K562 (cell line): Measurements from ENCODE around the gene VWA7. TPM values are rescaled to one million over a fixed set of nuclear protein-coding genes. Genes with fewer than 3 reads are reported as not detected.
"Not testable (repeated sequence)": the region's sequence is repeated elsewhere in the genome, so short reads cannot be mapped to it uniquely, and the experiment has no call there.

Source experiments
- ATAC-seq: fragments of 200-7000 bp; cut with Tn5 transposase; 3 replicates; pipeline ENCODE4 v1.9.1; 2020; ENCODE audit warnings: moderate library complexity
- BruUV-seq: library from RNA; stranded (reverse); fragments of 400-500 nt; replicated peaks from 2 replicates; lab custom pipeline; 2021; lab: Mats Ljungman, UMichigan
- CTCF ChIA-PET: fragments of 300-600 bp; formaldehyde crosslinking; extraction: SDS; loops from one replicate; lab custom pipeline; 2021; ENCODE audit warnings: low intra/inter-chr PET ratio; lab: Yijun Ruan, JAX
- POLR2A ChIA-PET: fragments of 300-600, 350-650 bp; sonication (Branson Sonifier 250); formaldehyde crosslinking; extraction: SDS; loops from one replicate; lab custom pipeline; 2021; ENCODE audit warnings: antibody characterized with exemption, inconsistent platforms; lab: Yijun Ruan, JAX
- DNase-seq, 4 experiments: peaks; one replicate each; pipeline versions ENCODE4 v3.0.0 to v3.0.0-alpha.2; 2011 to 2018; ENCODE audit warnings: low spot score in 3 of 4, mixed read lengths in 3 of 4; ENCODE audit errors: extremely low read depth in 1 of 4
- FAIRE-seq: peaks from 2 replicates; lab custom pipeline; 2011; peaks lifted over from hg19 to GRCh38; lab: Jason Lieb, UNC
- H2AFZ ChIP-seq: 2 replicates; pipeline ENCODE4 v1.6.0; 2011; ENCODE audit warnings: low read depth, low read length, control low read depth, inconsistent platforms
- H3K27ac ChIP-seq: fragments of 200-600 bp; 3 replicates; pipeline ENCODE4 v1.8.0; 2011; ENCODE audit warnings: low read depth, mild to moderate bottlenecking, control low read depth, inconsistent platforms, low read length, moderate library complexity, mixed read lengths; ENCODE audit errors: extremely low read depth
- H3K27me3 ChIP-seq, 2 experiments: fragments of 300-600 bp in 1 of 2; 2 replicates in 1 of 2; 3 replicates in 1 of 2; pipeline versions ENCODE4 v1.6.0 to v1.8.0; 2011; ENCODE audit warnings: inconsistent platforms in 2 of 2, low read length in 2 of 2, mild to moderate bottlenecking in 1 of 2, mixed read lengths in 1 of 2, moderate library complexity in 1 of 2; ENCODE audit not compliant: control insufficient read depth in 2 of 2, insufficient read depth in 2 of 2
- H3K36me3 ChIP-seq: fragments of 300-600 bp; 3 replicates; pipeline ENCODE4 v1.8.0; 2011; ENCODE audit warnings: mild to moderate bottlenecking, low read length, inconsistent platforms; ENCODE audit not compliant: control insufficient read depth, insufficient read depth
- H3K4me1 ChIP-seq, 2 experiments: fragments of 200-600 bp in 1 of 2; replicated peaks in 1 of 2; 2 replicates in 1 of 2; 3 replicates in 1 of 2; pipeline versions ENCODE4 v1.5.1 to v1.8.0; 2011; ENCODE audit warnings: inconsistent platforms in 2 of 2, low read length in 2 of 2, mild to moderate bottlenecking in 1 of 2, mixed read lengths in 1 of 2, moderate library complexity in 1 of 2; ENCODE audit not compliant: control insufficient read depth in 2 of 2, insufficient read depth in 2 of 2
- H3K4me2 ChIP-seq: 2 replicates; pipeline ENCODE4 v1.6.1; 2011; ENCODE audit warnings: low read length, control low read depth, inconsistent platforms, mixed read lengths; ENCODE audit not compliant: insufficient read depth
- H3K4me3 ChIP-seq: fragments of 200-600 bp; sonication (generic), shearing (Covaris generic); 2 replicates; pipeline ENCODE4 v1.5.1; 2016; ENCODE audit warnings: control low read depth, inconsistent platforms
- H3K79me2 ChIP-seq: fragments of 200-600 bp; 3 replicates; pipeline ENCODE4 v1.8.0; 2011; ENCODE audit warnings: low read length, inconsistent platforms; ENCODE audit not compliant: control insufficient read depth, insufficient read depth
- H3K9ac ChIP-seq, 2 experiments: 2 replicates each; pipeline versions ENCODE4 v1.6.0 to v1.6.1; 2011; ENCODE audit warnings: low read depth in 2 of 2, low read length in 2 of 2, control low read depth in 1 of 2, inconsistent platforms in 1 of 2, mild to moderate bottlenecking in 1 of 2, mixed read lengths in 1 of 2; ENCODE audit not compliant: insufficient read depth in 1 of 2
- H3K9me1 ChIP-seq: one replicate; pipeline ENCODE4 v1.6.0; 2011; ENCODE audit warnings: inconsistent platforms, mild to moderate bottlenecking, low read length, moderate library complexity; ENCODE audit not compliant: control insufficient read depth, insufficient read depth
- H3K9me3 ChIP-seq: replicated peaks from 2 replicates; pipeline ENCODE4 v1.5.1; 2011; ENCODE audit warnings: low read depth, low read length, inconsistent platforms; ENCODE audit not compliant: control insufficient read depth, insufficient read depth
- H4K20me1 ChIP-seq: replicated peaks from 2 replicates; pipeline ENCODE4 v1.6.1; 2011; ENCODE audit warnings: low read length, inconsistent platforms, mixed read lengths; ENCODE audit not compliant: control insufficient read depth, insufficient read depth
- ELF4 ChIP-seq: fragments of 450-650 bp; formaldehyde crosslinking; IDR thresholded peaks from 2 replicates; pipeline ENCODE4 v1.4.0; 2022; ENCODE audit warnings: missing genetic modification characterization
- HDAC1 ChIP-seq, 2 experiments: fragments of 450-650 bp; IDR thresholded peaks; 2 replicates each; pipeline ENCODE4 v1.6.1; 2016 to 2017; ENCODE audit warnings: inconsistent platforms in 1 of 2, mild to moderate bottlenecking in 1 of 2, moderate library complexity in 1 of 2
- HEY1 ChIP-seq: fragments of 250-450 bp; sonication (Bioruptor Pico); IDR thresholded peaks from 2 replicates; pipeline ENCODE4 v1.5.0; 2020; ENCODE audit warnings: mild to moderate bottlenecking, moderate library complexity, borderline replicate concordance
- JUNB ChIP-seq: fragments of 450-650 bp; formaldehyde crosslinking; conservative IDR thresholded peaks from 2 replicates; pipeline ENCODE4 v1.4.0; 2020; ENCODE audit warnings: mild to moderate bottlenecking
- OTX1 ChIP-seq: fragments of 450-650 bp; formaldehyde crosslinking; IDR thresholded peaks from 2 replicates; pipeline ENCODE4 v1.4.0; 2022; ENCODE audit warnings: mild to moderate bottlenecking
- PML ChIP-seq: IDR thresholded peaks from 2 replicates; pipeline ENCODE4 v1.6.1; 2012; ENCODE audit warnings: low read length, inconsistent platforms
- POLR3A ChIP-seq: IDR thresholded peaks from 2 replicates; pipeline ENCODE4 v1.6.1; 2011; ENCODE audit warnings: borderline replicate concordance, mild to moderate bottlenecking, moderate library complexity; ENCODE audit not compliant: insufficient read length, insufficient read depth; ENCODE audit errors: extremely low read depth
- RHOXF2B ChIP-seq: fragments of 250-450 bp; sonication (Bioruptor Pico); conservative IDR thresholded peaks from 2 replicates; pipeline ENCODE4 v1.5.1; 2021
- SREBF1 ChIP-seq: fragments of 150-350 bp; IDR thresholded peaks from 2 replicates; pipeline ENCODE4 v1.6.1; 2014; ENCODE audit warnings: antibody characterized with exemption, low read depth, low read length, borderline replicate concordance
- TBP ChIP-seq: optimal IDR thresholded peaks from 2 replicates; pipeline ENCODE3; 2011; ENCODE audit warnings: low read depth, low read length, improper control_type of control experiment
- ZBTB1 ChIP-seq: sonication (generic); formaldehyde crosslinking; IDR thresholded peaks from 2 replicates; pipeline ENCODE4 v1.8.1; 2023; ENCODE audit warnings: missing genetic modification reagents, low read depth, mild to moderate bottlenecking, borderline replicate concordance
- ZNF239 ChIP-seq: fragments of 250-450 bp; sonication (Bioruptor Pico); IDR thresholded peaks from 2 replicates; pipeline ENCODE4 v1.4.0; 2020; ENCODE audit warnings: mild to moderate bottlenecking
- ZNF695 ChIP-seq: fragments of 450-650 bp; formaldehyde crosslinking; IDR thresholded peaks from 2 replicates; pipeline ENCODE4 v1.4.0; 2020; ENCODE audit warnings: mild to moderate bottlenecking, moderate library complexity
- WGBS: fragments of 100-300 bp; shearing (Covaris generic); methylation state at CpG from one replicate; pipeline ENCODE4 v1.1.6; 2016; ENCODE audit warnings: low coverage, mixed read lengths; ENCODE audit not compliant: insufficient coverage; ENCODE audit errors: missing lambda C conversion rate; 5-methylcytosine and 5-hydroxymethylcytosine counted together
- in situ Hi-C: fragments of 300-500 bp; cut with MboI; formaldehyde crosslinking; loops from 4 replicates; pipeline ENCODE4 v1.15.0; 2018; ENCODE audit warnings: inconsistent platforms, mixed read lengths
- intact Hi-C: fragments of 100-400 bp; cut with micrococcal nuclease; formaldehyde crosslinking; loops from 2 replicates; pipeline ENCODE4 v1.14.2; 2022
- polyA plus RNA-seq, 8 experiments: library from polyadenylated mRNA; depleted of rRNA in 4 of 8; stranded (reverse) in 5 of 8; unstranded in 3 of 8; fragments of >200 nt; fragmentation: Nextera tagmentation in 2 of 8; fragmentation: Illumina TruSeq in 1 of 8; extraction: Ambion mirVana in 2 of 8; extraction: Trizol in 1 of 8; gene quantifications; 2 replicates each; pipeline versions ENCODE4 v1.2.1 to v1.2.3, GENCODE V29; 2011 to 2014; ENCODE audit warnings: inconsistent platforms in 1 of 8, missing spikeins in 1 of 8
- total RNA-seq, 7 experiments: library from RNA; depleted of rRNA in 6 of 7; stranded (reverse); fragments of >200 nt in 6 of 7; fragmentation: Illumina TruSeq in 2 of 7; extraction: Trizol in 2 of 7; gene quantifications; 2 replicates each; pipeline versions ENCODE4 v1.2.1 to v1.2.3, GENCODE V29; 2011 to 2021; ENCODE audit warnings: low replicate concordance in 1 of 7
- TF ChIP-seq, protein P1 (sequence below): sonication (generic); formaldehyde crosslinking; IDR thresholded peaks from 2 replicates; pipeline ENCODE4 v1.8.1; 2023; ENCODE audit warnings: mild to moderate bottlenecking, missing genetic modification reagents
- TF ChIP-seq, protein P2 (sequence below): IDR thresholded peaks from 2 replicates; pipeline ENCODE4 v1.6.1; 2014; ENCODE audit warnings: antibody characterized with exemption
- TF ChIP-seq, protein P3 (sequence below): sonication (generic); formaldehyde crosslinking; IDR thresholded peaks from 2 replicates; pipeline ENCODE4 v1.8.0; 2022; ENCODE audit warnings: mild to moderate bottlenecking, missing genetic modification reagents

The VWA7 gene
- total and polyA plus RNA-seq, 9 of the 15 experiments (the other 6 are each of a cell fraction or from before 2014, with no cell fraction given), result 0.18 to 2.9 (median 0.95) TPM

DNA sequence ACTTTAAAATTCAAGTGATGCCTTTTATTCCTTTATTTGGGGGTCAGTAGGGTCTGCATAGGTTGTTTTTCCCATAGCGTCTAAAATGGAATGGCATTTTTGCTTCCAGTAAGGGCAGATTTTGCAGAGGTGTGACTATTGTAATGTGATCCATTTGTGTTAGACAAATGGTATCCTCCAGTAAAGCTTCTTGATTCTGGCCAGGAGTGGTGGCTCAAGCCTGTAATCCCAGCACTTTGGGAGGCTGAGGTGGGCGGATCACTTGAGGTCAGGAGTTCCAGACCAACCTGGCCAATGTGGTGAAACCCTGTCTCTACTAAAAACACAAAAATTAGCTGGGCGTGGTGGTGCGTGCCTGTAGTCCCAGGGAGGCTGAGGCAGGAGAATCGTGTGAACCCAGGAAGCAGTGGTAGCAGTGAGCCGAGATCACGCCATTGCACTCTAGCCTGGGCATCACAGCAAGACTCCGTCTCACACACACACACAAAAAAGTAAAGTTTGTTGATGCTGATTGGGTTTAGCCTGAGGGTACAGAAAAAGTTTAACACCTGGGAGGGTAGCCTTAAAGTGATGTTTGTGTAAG is 40.9 kb upstream of the VWA7 start:
- DNase-seq, H2AFZ ChIP-seq, H3K9me1 ChIP-seq, intact Hi-C loops, BruUV-seq, CTCF ChIA-PET, H3K27me3 ChIP-seq, ATAC-seq, in situ Hi-C loops, H3K9me3 ChIP-seq, FAIRE-seq: not testable (repeated sequence)
- peak overlapping the region; percentile 54 for H3K4me3 ChIP-seq
- H3K36me3 ChIP-seq, result peaks cover 23% of the 10 kb centered on the region
- H3K9ac ChIP-seq, result peak overlapping the region; percentile 53 to 82
- H3K4me2 ChIP-seq, result peak overlapping the region; percentile 89
- peaks cover 41 to 52% of the 10 kb centered on the region in 2 experiments for H3K4me1 ChIP-seq
- 3% methylated on average over 8 of the region's 8 CpGs for WGBS
- H3K27ac ChIP-seq, result peak overlapping the region; percentile 21; the same call in 2 of the 3 replicates
- POLR2A ChIA-PET, result interaction anchor here (0.5 to 1.9 kb wide), 17 partner anchors 9 to 267 kb away, joined by 3 to 20 read pairs (median 4); partner anchors contain the start of genes CLIC1, GPANK1, HSPA1B and LSM2
- peaks cover 16% of the 10 kb centered on the region for H4K20me1 ChIP-seq
- peaks cover 68% of the 10 kb centered on the region for H3K79me2 ChIP-seq
- TF ChIP-seq ZNF695 (CRISPR knock-in tag), result 0 out of 2 replicates have a peak, but pooled peaks have one; percentile 47
- TF ChIP-seq ZBTB1 (CRISPR knock-in tag), result peak; percentile 43; the same call in 1 of the 2 replicates
- peak; percentile 40 for TF ChIP-seq POLR3A
- TF ChIP-seq HEY1 (CRISPR knock-in tag), result peak; percentile 64
- 0 out of 2 replicates have a peak, but pooled peaks have one; percentile 14 for TF ChIP-seq SREBF1
- peak; percentile 66 for TF ChIP-seq TBP
- TF ChIP-seq HDAC1 (IDR thresholded peaks at IDR 0.05), result 0 out of 4 replicates have a peak, but pooled peaks of 1 of the 2 experiments have one; percentile 56
- peak; percentile 6; the same call in 1 of the 2 replicates for TF ChIP-seq ZNF239 (CRISPR knock-in tag)
- TF ChIP-seq, protein P1, sequence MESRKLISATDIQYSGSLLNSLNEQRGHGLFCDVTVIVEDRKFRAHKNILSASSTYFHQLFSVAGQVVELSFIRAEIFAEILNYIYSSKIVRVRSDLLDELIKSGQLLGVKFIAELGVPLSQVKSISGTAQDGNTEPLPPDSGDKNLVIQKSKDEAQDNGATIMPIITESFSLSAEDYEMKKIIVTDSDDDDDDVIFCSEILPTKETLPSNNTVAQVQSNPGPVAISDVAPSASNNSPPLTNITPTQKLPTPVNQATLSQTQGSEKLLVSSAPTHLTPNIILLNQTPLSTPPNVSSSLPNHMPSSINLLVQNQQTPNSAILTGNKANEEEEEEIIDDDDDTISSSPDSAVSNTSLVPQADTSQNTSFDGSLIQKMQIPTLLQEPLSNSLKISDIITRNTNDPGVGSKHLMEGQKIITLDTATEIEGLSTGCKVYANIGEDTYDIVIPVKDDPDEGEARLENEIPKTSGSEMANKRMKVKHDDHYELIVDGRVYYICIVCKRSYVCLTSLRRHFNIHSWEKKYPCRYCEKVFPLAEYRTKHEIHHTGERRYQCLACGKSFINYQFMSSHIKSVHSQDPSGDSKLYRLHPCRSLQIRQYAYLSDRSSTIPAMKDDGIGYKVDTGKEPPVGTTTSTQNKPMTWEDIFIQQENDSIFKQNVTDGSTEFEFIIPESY, result 0 out of 2 replicates have a peak, but pooled peaks have one; percentile 10
- peak; percentile 61; the same call in 1 of the 2 replicates for TF ChIP-seq PML
- TF ChIP-seq OTX1 (CRISPR knock-in tag), result peak; percentile 46; the same call in 1 of the 2 replicates
- TF ChIP-seq RHOXF2B (CRISPR knock-in tag), result peak; percentile 37; the same call in 1 of the 2 replicates
- peak; percentile 48 for TF ChIP-seq ELF4 (CRISPR knock-in tag)
- TF ChIP-seq, protein P2, sequence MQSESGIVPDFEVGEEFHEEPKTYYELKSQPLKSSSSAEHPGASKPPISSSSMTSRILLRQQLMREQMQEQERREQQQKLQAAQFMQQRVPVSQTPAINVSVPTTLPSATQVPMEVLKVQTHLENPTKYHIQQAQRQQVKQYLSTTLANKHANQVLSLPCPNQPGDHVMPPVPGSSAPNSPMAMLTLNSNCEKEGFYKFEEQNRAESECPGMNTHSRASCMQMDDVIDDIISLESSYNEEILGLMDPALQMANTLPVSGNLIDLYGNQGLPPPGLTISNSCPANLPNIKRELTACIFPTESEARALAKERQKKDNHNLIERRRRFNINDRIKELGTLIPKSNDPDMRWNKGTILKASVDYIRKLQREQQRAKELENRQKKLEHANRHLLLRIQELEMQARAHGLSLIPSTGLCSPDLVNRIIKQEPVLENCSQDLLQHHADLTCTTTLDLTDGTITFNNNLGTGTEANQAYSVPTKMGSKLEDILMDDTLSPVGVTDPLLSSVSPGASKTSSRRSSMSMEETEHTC, result peak; percentile 56; the same call in 1 of the 2 replicates
- TF ChIP-seq, protein P3, sequence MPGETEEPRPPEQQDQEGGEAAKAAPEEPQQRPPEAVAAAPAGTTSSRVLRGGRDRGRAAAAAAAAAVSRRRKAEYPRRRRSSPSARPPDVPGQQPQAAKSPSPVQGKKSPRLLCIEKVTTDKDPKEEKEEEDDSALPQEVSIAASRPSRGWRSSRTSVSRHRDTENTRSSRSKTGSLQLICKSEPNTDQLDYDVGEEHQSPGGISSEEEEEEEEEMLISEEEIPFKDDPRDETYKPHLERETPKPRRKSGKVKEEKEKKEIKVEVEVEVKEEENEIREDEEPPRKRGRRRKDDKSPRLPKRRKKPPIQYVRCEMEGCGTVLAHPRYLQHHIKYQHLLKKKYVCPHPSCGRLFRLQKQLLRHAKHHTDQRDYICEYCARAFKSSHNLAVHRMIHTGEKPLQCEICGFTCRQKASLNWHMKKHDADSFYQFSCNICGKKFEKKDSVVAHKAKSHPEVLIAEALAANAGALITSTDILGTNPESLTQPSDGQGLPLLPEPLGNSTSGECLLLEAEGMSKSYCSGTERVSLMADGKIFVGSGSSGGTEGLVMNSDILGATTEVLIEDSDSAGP (CRISPR knock-in tag), result 0 out of 2 replicates have a peak, but pooled peaks have one; percentile 56
- peak; percentile 3; the same call in 1 of the 2 replicates for TF ChIP-seq JUNB (CRISPR knock-in tag)
